SH-SY5Y (cell line): ENCODE data around the gene ZNF267.

Experiments
- GATA2 ChIP-seq: IDR thresholded peaks from 2 replicates; pipeline ENCODE4 v1.6.1; 2011; ENCODE audit warnings: mild to moderate bottlenecking, low read depth, low read length
- GATA3 ChIP-seq: IDR thresholded peaks from 2 replicates; pipeline ENCODE4 v1.6.1; 2011; ENCODE audit warnings: low read depth, mild to moderate bottlenecking, low read length, moderate library complexity

GRCh38 chr16:31880322-31880979 is 6.8 kb downstream of the ZNF267 start:
- TF ChIP-seq GATA2 (no peak), GATA3 (no peak)
